ENCODE results near the gene HTR1E.

Gene HTR1E

DNA sequence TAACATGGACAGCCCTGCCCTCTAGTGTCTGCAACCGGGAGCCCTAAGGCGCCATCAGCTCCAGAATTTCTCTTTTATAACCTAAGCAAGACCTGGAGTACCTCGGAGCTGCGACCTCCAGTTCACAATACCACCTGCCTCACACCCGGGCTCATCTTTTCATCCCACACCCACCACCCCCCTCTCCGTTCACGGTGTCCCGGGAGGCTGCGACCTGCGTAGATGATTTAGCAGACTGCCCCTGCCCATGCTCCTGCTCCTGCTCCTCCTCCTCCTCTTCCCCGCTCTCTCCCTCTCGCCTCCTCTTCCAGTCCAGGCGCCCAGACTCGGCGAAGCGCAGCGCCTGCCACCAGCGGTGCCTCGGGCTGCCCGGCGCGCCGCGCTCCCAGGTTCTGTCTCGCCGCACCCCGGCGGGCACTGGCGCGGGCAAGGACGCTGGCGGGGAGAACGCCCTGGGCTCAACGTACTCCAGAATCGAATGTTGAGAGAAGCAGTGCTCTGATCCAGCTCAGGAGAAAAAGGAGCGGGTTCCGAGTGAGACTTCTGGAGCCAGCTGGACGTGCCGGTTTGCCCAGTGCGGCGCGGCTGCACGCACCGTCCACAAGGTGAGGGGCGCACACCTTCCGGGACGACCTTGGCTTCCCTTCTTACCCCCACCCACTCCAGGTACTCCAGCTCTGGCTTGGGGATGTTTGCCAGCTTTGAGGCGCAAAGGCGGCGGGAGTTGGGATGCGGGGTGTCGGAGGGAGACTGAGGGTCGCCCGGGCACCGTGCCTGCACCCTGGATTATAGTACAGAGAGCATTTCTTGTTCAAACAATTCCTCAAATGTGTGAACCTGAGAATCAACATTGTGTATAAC, at the start of gene HTR1E:
TSS of gene HTR1E (plus strand) at position 310 of the 861 bp plus-strand sequence. CDS start 77,807 bp downstream, outside the sequence.
- peak; percentile 64; the same call in 1 of the 2 replicates for TF ChIP-seq RAD21 (IDR thresholded peaks at IDR 0.05; ENCODE audit: low read depth)
- no peak for TF ChIP-seq FOXM1 (IDR thresholded peaks at IDR 0.05; ENCODE audit: borderline replicate concordance, low read depth)

DNA sequence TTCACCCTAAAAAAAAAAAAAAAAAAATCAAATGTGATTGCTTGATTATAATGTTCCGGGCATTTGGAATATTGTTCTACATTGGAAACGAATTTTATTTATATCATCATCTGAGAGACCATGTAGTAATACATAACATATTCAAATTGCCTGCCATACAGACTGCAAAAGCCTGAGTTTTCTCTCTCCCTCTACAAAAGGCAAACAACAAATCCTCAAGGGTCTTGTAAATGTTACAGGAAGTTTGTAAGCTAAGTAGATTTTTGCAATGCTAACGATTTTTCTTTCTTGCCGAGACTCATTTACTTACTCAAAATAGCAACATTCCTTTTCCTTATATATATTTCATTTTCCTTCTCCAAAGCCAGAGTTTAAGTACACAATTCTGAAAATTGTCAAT, 49.0 kb upstream of the HTR1E start:
- TF ChIP-seq EGR1 (IDR thresholded peaks at IDR 0.05) (no peak), NFIC (IDR thresholded peaks at IDR 0.05) (no peak), TEAD4 (IDR thresholded peaks at IDR 0.05) (no peak), MAX (IDR thresholded peaks at IDR 0.05) (no peak), YY1 (IDR thresholded peaks at IDR 0.05; ENCODE audit: low read depth) (no peak), CREB1 (IDR thresholded peaks at IDR 0.05; ENCODE audit: low read depth) (no peak), USF1 (IDR thresholded peaks at IDR 0.05) (no peak), TAF1 (IDR thresholded peaks at IDR 0.05; ENCODE audit: low read depth) (no peak), RAD21 (IDR thresholded peaks at IDR 0.05; ENCODE audit: low read depth) (no peak), FOXM1 (IDR thresholded peaks at IDR 0.05; ENCODE audit: borderline replicate concordance, low read depth) (no peak), CEBPB (IDR thresholded peaks at IDR 0.05) (no peak), ZBTB7A (IDR thresholded peaks at IDR 0.05; ENCODE audit: low read depth) (no peak)

DNA sequence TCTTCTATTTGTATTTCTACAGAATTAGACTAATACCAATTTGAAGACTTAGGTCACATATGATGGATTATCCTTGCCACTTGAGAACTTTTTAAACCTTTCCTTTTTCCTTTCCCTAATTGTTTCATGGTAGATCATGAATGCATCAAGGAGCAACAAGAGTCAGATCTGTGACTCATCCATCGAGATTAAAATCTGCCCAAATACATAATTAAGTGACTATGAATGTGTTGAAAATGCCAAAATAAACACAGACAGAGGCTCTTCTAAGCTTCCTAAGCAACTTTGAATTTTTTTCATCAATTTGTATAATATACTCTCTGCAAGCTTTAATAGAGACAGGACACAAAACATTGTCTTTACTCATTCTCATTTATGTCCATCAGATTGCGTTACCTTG, 23.5 kb upstream of the HTR1E start:
- no peak for TF ChIP-seq RAD21 (IDR thresholded peaks at IDR 0.05; ENCODE audit: low read depth)
- no peak for TF ChIP-seq FOXM1 (IDR thresholded peaks at IDR 0.05; ENCODE audit: borderline replicate concordance, low read depth)
- no peak for TF ChIP-seq MAX (IDR thresholded peaks at IDR 0.05)
- TF ChIP-seq NFIC (IDR thresholded peaks at IDR 0.05), result no peak
- no peak for TF ChIP-seq TCF12 (IDR thresholded peaks at IDR 0.05; ENCODE audit: low read depth)
- no peak for TF ChIP-seq USF1 (IDR thresholded peaks at IDR 0.05)
- TF ChIP-seq EP300 (IDR thresholded peaks at IDR 0.05; ENCODE audit: borderline replicate concordance), result no peak
- no peak for TF ChIP-seq EGR1 (IDR thresholded peaks at IDR 0.05)

DNA sequence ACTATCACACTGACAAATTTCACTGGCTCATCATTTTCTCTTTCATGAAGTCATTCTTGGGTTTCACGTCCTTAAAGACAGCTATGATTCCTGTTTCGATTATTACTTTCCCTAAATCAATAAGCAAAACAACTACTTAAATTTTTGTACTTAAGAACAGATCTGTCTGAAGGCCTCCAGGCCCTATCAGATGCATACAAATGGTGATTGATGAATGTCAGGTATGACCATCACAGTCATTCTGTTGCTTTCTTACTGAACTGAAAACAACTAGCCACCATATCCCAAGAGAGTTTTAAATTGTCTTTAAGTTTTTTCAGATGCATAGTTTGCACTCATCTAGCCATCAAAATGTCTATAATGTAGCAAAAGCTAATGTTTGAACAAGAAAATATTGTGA, 20.9 kb upstream of the HTR1E start:
- TF ChIP-seq USF1 (IDR thresholded peaks at IDR 0.05) (no peak), ZBTB7A (IDR thresholded peaks at IDR 0.05; ENCODE audit: low read depth) (no peak), CREB1 (IDR thresholded peaks at IDR 0.05; ENCODE audit: low read depth) (no peak), YY1 (IDR thresholded peaks at IDR 0.05; ENCODE audit: low read depth) (no peak), TAF1 (IDR thresholded peaks at IDR 0.05; ENCODE audit: low read depth) (no peak), RAD21 (IDR thresholded peaks at IDR 0.05; ENCODE audit: low read depth) (no peak), REST (IDR thresholded peaks at IDR 0.05; ENCODE audit: low read depth) (no peak), EGR1 (IDR thresholded peaks at IDR 0.05) (no peak), TEAD4 (IDR thresholded peaks at IDR 0.05) (no peak)

DNA sequence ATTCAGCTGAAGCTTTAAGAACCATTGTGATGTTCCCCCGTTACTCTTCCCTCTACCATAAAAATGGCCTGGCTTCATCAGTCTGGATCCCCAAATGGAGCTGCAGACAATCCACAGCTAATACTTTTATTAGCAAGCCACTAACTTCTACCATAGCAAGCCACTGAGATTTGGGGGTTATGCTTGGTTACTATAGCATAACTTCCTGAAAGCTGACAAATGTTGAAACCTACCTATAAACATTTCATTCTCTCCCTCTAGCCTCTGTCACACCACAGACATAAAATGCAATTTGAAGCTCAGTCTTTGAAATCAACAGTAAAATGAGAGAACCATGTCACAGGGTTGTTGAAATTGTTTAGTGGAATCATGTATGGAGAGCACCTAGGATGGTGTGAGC, 3.0 kb upstream of the HTR1E start:
- TF ChIP-seq CREB1 (IDR thresholded peaks at IDR 0.05; ENCODE audit: low read depth) (no peak), REST (IDR thresholded peaks at IDR 0.05; ENCODE audit: low read depth) (no peak), TEAD4 (IDR thresholded peaks at IDR 0.05) (no peak), ZBTB7A (IDR thresholded peaks at IDR 0.05; ENCODE audit: low read depth) (no peak), CEBPB (IDR thresholded peaks at IDR 0.05) (no peak), NFIC (IDR thresholded peaks at IDR 0.05) (no peak), FOXM1 (IDR thresholded peaks at IDR 0.05; ENCODE audit: borderline replicate concordance, low read depth) (no peak), TAF1 (IDR thresholded peaks at IDR 0.05; ENCODE audit: low read depth) (no peak), EGR1 (IDR thresholded peaks at IDR 0.05) (no peak), YY1 (IDR thresholded peaks at IDR 0.05; ENCODE audit: low read depth) (no peak), EP300 (IDR thresholded peaks at IDR 0.05; ENCODE audit: borderline replicate concordance) (no peak), MAX (IDR thresholded peaks at IDR 0.05) (no peak), TCF12 (IDR thresholded peaks at IDR 0.05; ENCODE audit: low read depth) (no peak), RAD21 (IDR thresholded peaks at IDR 0.05; ENCODE audit: low read depth) (no peak), USF1 (IDR thresholded peaks at IDR 0.05) (no peak)

Data from Ishikawa (cell line).